Kidney epithelial cell (primary cell): ENCODE data around the gene SSC4D. TPM values are rescaled to one million over a fixed set of nuclear protein-coding genes. Genes with fewer than 3 reads are reported as not detected.
A peak's percentile ranks its signal among the peaks of the same experiment; 100 is the strongest.
"Not testable (repeated sequence)": the region's sequence is repeated elsewhere in the genome, so short reads cannot be mapped to it uniquely, and the experiment has no call there.

Source experiments
- DNase-seq: peaks from one replicate; pipeline ENCODE4 v3.0.0-alpha.2; 2010; ENCODE audit warnings: low read depth
- H3K27me3 ChIP-seq: 2 replicates; pipeline ENCODE4 v1.6.0; 2011; ENCODE audit warnings: low read length; ENCODE audit not compliant: control insufficient read depth, insufficient read depth
- H3K36me3 ChIP-seq: 2 replicates; pipeline ENCODE4 v1.5.1; 2011; ENCODE audit warnings: low read length; ENCODE audit not compliant: control insufficient read depth, insufficient read depth
- H3K4me3 ChIP-seq: 2 replicates; pipeline ENCODE4 v1.5.1; 2011; ENCODE audit warnings: low read depth, mild to moderate bottlenecking, control low read depth, low read length
- total RNA-seq: library from RNA; depleted of rRNA; stranded (reverse); fragments of >200 nt; gene quantifications from 2 replicates; pipeline ENCODE4 v1.2.3, GENCODE V29; 2015
- TF ChIP-seq, protein P1 (sequence below): IDR thresholded peaks from 2 replicates; pipeline ENCODE4 v1.5.1; 2011; ENCODE audit warnings: mild to moderate bottlenecking, moderate library complexity, low read length, control low read depth, inconsistent platforms; ENCODE audit not compliant: insufficient read depth, poor library complexity, severe bottlenecking

The SSC4D gene
- total RNA-seq, 1 donor from 2014 or later: 6.4 TPM

DNA sequence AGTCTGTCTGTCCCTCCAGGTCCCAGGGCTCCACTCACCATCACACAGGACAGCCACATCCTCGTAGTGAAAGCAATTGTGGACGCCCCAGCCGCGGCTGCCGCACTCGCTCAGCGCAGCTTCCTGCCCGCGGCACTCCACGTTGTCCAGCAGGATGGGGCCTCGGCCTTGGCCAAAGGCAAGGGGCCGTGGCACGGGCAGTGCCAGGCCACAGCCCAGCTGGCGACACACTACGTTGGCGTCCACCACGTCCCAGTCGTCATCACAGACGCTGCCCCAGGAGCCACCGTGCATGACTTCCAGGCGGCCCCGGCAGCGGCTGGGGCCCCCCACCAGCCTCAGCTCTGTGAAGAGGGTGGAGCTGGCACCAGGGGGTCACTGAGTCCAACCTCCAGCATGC lies 9.2 kb downstream of the SSC4D start:
- DNase-seq: no peak
- no peak overlapping the region for H3K4me3 ChIP-seq
- H3K27me3 ChIP-seq: no peaks in the 10 kb centered on the region
- TF ChIP-seq, protein P1, sequence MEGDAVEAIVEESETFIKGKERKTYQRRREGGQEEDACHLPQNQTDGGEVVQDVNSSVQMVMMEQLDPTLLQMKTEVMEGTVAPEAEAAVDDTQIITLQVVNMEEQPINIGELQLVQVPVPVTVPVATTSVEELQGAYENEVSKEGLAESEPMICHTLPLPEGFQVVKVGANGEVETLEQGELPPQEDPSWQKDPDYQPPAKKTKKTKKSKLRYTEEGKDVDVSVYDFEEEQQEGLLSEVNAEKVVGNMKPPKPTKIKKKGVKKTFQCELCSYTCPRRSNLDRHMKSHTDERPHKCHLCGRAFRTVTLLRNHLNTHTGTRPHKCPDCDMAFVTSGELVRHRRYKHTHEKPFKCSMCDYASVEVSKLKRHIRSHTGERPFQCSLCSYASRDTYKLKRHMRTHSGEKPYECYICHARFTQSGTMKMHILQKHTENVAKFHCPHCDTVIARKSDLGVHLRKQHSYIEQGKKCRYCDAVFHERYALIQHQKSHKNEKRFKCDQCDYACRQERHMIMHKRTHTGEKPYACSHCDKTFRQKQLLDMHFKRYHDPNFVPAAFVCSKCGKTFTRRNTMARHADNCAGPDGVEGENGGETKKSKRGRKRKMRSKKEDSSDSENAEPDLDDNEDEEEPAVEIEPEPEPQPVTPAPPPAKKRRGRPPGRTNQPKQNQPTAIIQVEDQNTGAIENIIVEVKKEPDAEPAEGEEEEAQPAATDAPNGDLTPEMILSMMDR: no peak
- no peaks in the 10 kb centered on the region for H3K36me3 ChIP-seq

DNA sequence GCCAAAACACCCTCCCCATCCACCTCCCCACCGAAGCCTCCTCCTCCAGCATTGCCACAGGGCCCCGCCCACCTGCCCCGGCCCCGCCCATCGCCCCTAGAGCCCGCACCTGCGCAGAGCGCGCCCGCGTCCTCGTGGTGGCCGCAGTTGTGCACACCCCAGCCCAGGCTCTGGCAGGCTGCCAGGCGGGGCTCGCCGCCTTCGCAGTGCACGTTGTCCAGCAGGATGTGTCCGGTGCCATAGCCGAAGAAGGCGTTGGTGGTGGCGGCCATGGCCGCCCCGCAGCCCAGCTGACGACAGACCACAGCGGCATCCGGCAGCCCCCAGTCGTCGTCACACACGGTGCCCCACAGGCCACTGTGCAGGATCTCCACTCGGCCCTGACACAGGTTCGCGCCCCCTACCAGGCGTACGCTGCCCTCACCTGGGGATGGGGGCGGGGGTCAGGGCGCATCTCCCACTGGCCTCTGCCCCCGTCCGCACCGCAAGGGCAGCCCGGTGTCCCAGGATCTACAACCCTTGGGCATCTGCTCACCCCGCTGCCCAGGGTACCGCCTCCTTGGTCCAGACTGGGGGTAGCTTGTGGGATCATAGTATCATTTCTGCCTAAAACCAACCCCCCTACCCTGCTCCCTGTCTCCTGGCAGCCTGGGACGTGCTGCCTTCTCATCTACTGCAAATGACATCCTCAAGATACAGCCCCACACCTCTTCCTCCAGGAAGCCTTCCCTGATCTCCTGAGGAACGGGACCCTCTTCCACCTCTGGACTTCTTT lies 11.9 kb downstream of the SSC4D start:
- Histone ChIP-seq H3K27me3 (no peaks in the 10 kb centered on the region), H3K36me3 (no peaks in the 10 kb centered on the region), H3K4me3 (peak overlapping the region; percentile 31)
- TF ChIP-seq, protein P1: no peak
- DNase-seq: no peak

DNA sequence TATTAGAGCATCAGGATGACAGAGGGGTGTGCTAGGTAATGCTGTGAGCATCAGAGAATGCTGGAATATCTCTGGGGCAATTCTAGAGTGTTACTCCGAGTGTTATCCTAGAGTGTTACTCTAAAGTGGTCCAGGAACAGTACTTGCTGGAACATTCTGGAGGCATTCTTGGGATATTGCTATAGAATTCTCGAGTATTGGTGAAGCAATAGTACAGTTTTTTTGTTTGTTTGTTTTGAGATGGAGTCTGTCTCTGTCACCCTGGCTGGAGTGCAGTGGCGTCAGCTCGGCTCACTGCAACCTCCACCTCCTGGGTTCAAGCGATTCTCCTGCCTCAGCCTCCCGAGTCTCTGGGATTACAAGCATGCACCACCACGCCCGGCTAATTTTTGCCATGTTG lies 12.6 kb downstream of the SSC4D start:
- no peak for DNase-seq
- Histone ChIP-seq H3K36me3 (no peaks in the 10 kb centered on the region), H3K27me3 (no peaks in the 10 kb centered on the region), H3K4me3 (no peak overlapping the region)
- TF ChIP-seq, protein P1: no peak

DNA sequence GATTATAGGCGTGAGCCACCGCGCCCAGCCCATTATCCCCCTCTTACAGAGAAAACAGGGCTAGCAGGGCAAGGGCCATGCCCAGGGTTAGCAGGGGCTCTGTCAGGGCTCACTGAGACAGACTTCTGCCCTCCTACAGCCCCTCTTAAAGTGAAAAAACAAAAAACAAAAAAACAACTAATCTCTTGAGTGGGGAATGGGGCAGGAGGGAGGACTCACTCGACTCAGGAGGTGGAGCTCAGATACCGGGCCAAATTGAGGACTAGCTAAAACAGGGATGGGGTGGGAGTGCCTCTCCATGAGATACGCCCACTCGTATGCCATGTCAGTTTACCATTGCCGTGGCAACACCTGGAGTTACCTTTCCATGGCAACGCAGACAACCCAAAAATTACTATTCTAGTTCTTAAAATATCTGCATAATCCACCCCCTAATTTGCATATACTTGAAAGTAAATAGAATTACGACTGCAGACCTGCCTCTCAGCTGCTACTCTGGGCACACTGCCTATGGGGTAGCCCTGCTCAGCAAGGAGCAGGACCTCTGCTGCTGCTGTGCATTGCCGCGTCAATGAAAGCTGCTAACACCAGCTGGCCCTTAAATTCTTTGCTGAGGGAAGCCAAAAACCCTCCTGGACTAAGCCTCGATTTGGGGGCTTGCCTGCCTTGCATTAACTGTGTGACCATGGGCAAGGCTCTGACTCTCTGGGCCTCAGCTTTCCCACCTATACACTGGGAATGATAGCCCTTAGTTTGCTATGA lies 13.4 kb downstream of the SSC4D start:
- H3K27me3 ChIP-seq: no peaks in the 10 kb centered on the region
- no peaks in the 10 kb centered on the region for H3K36me3 ChIP-seq
- TF ChIP-seq, protein P1: no peak

DNA sequence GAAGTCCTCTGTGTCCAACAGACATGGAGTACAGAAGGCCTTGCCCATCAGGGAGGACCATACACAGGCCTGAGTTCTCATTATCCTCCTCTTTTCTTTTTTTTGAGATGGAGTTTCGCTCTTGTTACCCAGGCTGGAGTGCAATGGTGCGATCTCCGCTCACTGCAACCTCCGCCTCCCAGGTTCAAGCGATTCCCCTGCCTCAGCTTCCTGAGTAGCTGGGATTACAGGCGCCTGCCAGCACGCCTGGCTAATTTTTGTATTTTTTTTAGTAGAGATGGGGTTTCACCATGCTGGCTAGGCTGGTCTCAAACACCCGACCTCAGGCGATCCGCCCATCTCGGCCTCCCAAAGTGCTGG lies 13.9 kb downstream of the SSC4D start:
- not testable (repeated sequence) for H3K4me3 ChIP-seq, H3K27me3 ChIP-seq, H3K36me3 ChIP-seq, DNase-seq

More for the DNA sequence above, 13.4 kb downstream of the SSC4D start:
- H3K4me3 ChIP-seq: no peak overlapping the region
- DNase-seq: no peak

DNA sequence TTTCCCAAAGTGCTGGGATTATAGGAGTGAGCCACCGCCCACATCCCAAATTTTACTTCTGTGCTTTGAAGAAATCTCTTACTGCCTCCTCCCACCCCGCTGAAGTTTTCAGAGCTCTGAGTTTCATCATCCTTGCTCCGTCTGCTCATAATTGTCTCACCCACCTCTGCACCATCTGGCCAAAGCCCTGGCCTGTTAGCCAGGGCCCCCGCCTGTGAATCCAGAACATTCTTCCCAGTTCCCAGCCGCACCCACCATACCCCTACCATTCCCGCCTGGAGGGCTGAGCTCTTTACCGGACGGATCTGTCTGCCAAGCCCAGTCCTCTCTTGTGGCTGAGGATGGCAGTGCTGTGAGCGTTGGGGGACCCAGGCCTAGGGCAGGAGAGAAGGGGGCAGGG lies 14.5 kb downstream of the SSC4D start:
- TF ChIP-seq, protein P1: no peak
- H3K4me3 ChIP-seq: no peak overlapping the region

More for the DNA sequence above, 14.5 kb downstream of the SSC4D start:
- no peak for DNase-seq
- Histone ChIP-seq H3K27me3 (no peaks in the 10 kb centered on the region), H3K36me3 (no peaks in the 10 kb centered on the region)
